Adrenal gland (tissue), 12 donors: Measurements from ENCODE around the gene ARHGEF26. TPM values are rescaled to one million over a fixed set of nuclear protein-coding genes. Genes with fewer than 3 reads are reported as not detected.

ENCODE experiments used
- DNase-seq, 7 donors: peaks; one replicate each; pipeline ENCODE4 v3.0.0-alpha.2; 2019 to 2020
- H3K27ac ChIP-seq, 5 donors: fragments of 200-600 bp; sonication (generic) in 4 of 5; 1 replicate in 3 of 5; 2 replicates in 2 of 5; pipeline versions ENCODE4 v1.5.1 to v1.8.0; 2016 to 2020; ENCODE audit warnings: mild to moderate bottlenecking in 1 of 5
- H3K27me3 ChIP-seq: fragments of 200-600 bp; 2 replicates; pipeline ENCODE4 v1.8.0; 2021
- H3K36me3 ChIP-seq, 2 donors: fragments of 200-600 bp; replicated peaks in 1 of 2; 1 replicate in 1 of 2; 2 replicates in 1 of 2; pipeline versions ENCODE4 v1.5.1 to v1.8.0; 2018 to 2022
- H3K4me1 ChIP-seq, 2 donors: fragments of 200-600 bp; replicated peaks in 1 of 2; 1 replicate in 1 of 2; 2 replicates in 1 of 2; pipeline versions ENCODE4 v1.5.1 to v1.8.0; 2018 to 2021
- H3K4me3 ChIP-seq, 4 donors: fragments of 200-600 bp; sonication (generic) in 3 of 4; one replicate each; pipeline ENCODE4 v1.5.1; 2016 to 2018
- H3K9me3 ChIP-seq, 3 donors: fragments of 200-600 bp; sonication (generic) in 1 of 3; replicated peaks in 1 of 3; 1 replicate in 2 of 3; 2 replicates in 1 of 3; pipeline versions ENCODE4 v1.5.1 to v1.8.0; 2016 to 2021
- CTCF ChIP-seq, 6 experiments: fragments of 450-650 bp in 4 of 6; fragments of 200-600 bp in 2 of 6; sonication (generic) in 1 of 6; IDR thresholded peaks; 1 replicate in 5 of 6; 2 replicates in 1 of 6; pipeline versions ENCODE4 v1.5.1 to v1.8.0; 2016 to 2021; ENCODE audit warnings: antibody characterized with exemption in 6 of 6, mild to moderate bottlenecking in 2 of 6, moderate library complexity in 1 of 6
- POLR2A ChIP-seq, 2 donors: fragments of 450-650 bp; IDR thresholded peaks; one replicate each; pipeline ENCODE4 v1.6.1; 2017; ENCODE audit warnings: antibody characterized with exemption in 2 of 2, mild to moderate bottlenecking in 2 of 2, moderate library complexity in 1 of 2
- WGBS, 4 donors: extraction: QIAGEN DNeasy Blood & Tissue Kit in 2 of 4; methylation state at CpG; one replicate each; pipeline versions ENCODE4 v1.1.5 to v1.1.7; 2013 to 2017; 5-methylcytosine and 5-hydroxymethylcytosine counted together
- intact Hi-C, 2 donors: fragments of 100-400 bp; cut with DNase I; formaldehyde crosslinking; loops; one replicate each; pipeline versions ENCODE4 v1.14.1 to v1.15.0; 2022 to 2023
- polyA plus RNA-seq, 3 donors: library from polyadenylated mRNA; stranded (reverse); fragments of 200-250 nt in 2 of 3; fragments of 350-450 nt in 1 of 3; fragmentation: Illumina TruSeq in 1 of 3; extraction: RNeasy Lipid Tissue Mini Kit (QIAGEN cat#74804) in 1 of 3; gene quantifications; one replicate each; pipeline ENCODE4 v1.2.3, GENCODE V29; 2013 to 2014
- total RNA-seq, 9 donors: library from RNA; depleted of rRNA in 4 of 9; stranded (reverse); fragments of >200 nt in 4 of 9; fragments of 120-200 nt in 1 of 9; fragmentation: NEBNext Ultra II Directional in 1 of 9; extraction: Animal tissue kit (Norgen Biotek cat#: 25700) in 1 of 9; gene quantifications; one replicate each; pipeline versions ENCODE4 v1.1.0 to v1.2.4, GENCODE V29; 2013 to 2023
- donor health status: healthy with polysubstance abuse.
- donor health status: Bipolar disorder and iron deficiency.
- donor health status: DM: yes; HTN: yes; CAD: no.
- donor health status: DM: no; HTN: no; CAD: no.
- donor health status: DM: no; HTN: no; CAD: no.
- donor health status: DM: yes; HTN: yes; CAD: no.

Gene ARHGEF26
- total and polyA plus RNA-seq, 12 donors: 1.4 to 9.9 (median 3.8) TPM

DNA sequence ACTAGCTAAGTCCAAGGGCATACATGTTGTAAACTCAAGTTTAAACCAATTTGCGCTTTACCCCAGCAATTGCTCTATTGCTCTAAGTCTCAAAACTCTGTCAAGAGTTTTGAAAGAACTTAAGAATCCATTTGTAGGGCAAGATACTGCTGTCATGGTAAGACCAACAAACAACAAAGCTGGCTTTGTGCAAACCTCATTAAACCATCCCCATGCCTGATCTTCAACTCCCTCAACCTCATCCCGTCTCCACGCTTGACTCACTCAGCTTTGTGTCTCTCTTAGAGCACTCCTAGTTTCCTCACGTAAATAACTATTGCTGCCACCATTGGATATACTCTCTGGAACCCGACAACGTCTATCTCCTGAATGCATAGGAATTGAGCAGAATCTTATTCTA, 20.6 kb upstream of the ARHGEF26 start:
- no peaks in the 10 kb centered on the region for H3K36me3 ChIP-seq
- no peak for DNase-seq
- intact Hi-C loops: no loop called here
- H3K4me1 ChIP-seq: no peaks in the 10 kb centered on the region
- no peak overlapping the region for H3K27ac ChIP-seq
- WGBS, 4 donors: 87 to 92% (median 88%) methylated on average over 6 of the region's 6 CpGs
- H3K27me3 ChIP-seq: no peaks in the 10 kb centered on the region
- no peak overlapping the region for H3K4me3 ChIP-seq
- TF ChIP-seq POLR2A (IDR thresholded peaks at IDR 0.05) (no peak), CTCF (IDR thresholded peaks at IDR 0.05) (no peak)
- no peaks in the 10 kb centered on the region for H3K9me3 ChIP-seq

- intact Hi-C loops: no loop called here
- Histone ChIP-seq H3K36me3 (no peaks in the 10 kb centered on the region), H3K27ac (no peak overlapping the region), H3K4me3 (no peak overlapping the region), H3K9me3 (no peaks in the 10 kb centered on the region), H3K4me1 (no peaks in the 10 kb centered on the region), H3K27me3 (no peaks in the 10 kb centered on the region)
- no peak for DNase-seq
- 88 to 94% (median 91%) methylated on average over 2 of the region's 2 CpGs for WGBS, 4 donors
- TF ChIP-seq POLR2A (IDR thresholded peaks at IDR 0.05) (no peak), CTCF (IDR thresholded peaks at IDR 0.05) (no peak)
These were observed 19.9 kb upstream of the ARHGEF26 start for GRCh38 chr3:154101250-154101649.

DNA sequence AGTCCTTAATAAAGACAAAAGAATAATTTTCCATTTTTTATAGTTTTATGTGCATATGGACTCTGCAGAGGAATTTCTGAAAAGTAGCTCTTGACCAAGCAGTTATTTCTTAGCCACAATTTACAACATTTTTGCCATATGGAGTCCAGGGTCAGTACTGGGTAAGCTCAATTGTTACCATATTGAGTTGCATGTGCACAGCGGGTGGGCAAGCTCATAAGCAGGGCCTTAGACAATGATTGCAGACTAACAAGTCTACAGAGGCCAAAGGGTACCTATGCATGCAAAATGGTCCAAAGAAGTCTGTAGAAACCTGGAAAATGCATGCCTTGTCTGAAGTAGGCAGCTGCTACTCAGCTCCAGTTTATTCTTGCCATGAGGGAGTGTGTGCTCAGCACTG, 19.0 kb upstream of the ARHGEF26 start:
- Histone ChIP-seq H3K9me3 (no peaks in the 10 kb centered on the region), H3K4me1 (no peaks in the 10 kb centered on the region), H3K4me3 (no peak overlapping the region), H3K27ac (no peak overlapping the region), H3K27me3 (no peaks in the 10 kb centered on the region), H3K36me3 (no peaks in the 10 kb centered on the region)
- no peak for DNase-seq
- intact Hi-C loops: no loop called here
- TF ChIP-seq CTCF (IDR thresholded peaks at IDR 0.05): no peak
- TF ChIP-seq POLR2A (IDR thresholded peaks at IDR 0.05): no peak
- WGBS, 4 donors: 76 to 100% (median 98%) methylated on average over 1 of the region's 1 CpG

- no peak for DNase-seq
- intact Hi-C loops: no loop called here
- no peak overlapping the region for H3K27ac ChIP-seq
These were observed 15.8 kb upstream of the ARHGEF26 start for GRCh38 chr3:154105218-154105975.

More at GRCh38 chr3:154105218-154105975, 15.8 kb upstream of the ARHGEF26 start:
- H3K4me1 ChIP-seq: no peaks in the 10 kb centered on the region
- no peaks in the 10 kb centered on the region for H3K9me3 ChIP-seq
- H3K36me3 ChIP-seq: no peaks in the 10 kb centered on the region
- no peak for TF ChIP-seq POLR2A (IDR thresholded peaks at IDR 0.05)
- TF ChIP-seq CTCF (IDR thresholded peaks at IDR 0.05): no peak
- WGBS, 4 donors: 48 to 72% (median 67%) methylated on average over 4 of the region's 4 CpGs
- no peak overlapping the region for H3K4me3 ChIP-seq
- H3K27me3 ChIP-seq: no peaks in the 10 kb centered on the region
